ENCODE data around the gene KCNK1.

KCNK1 gene

GRCh38 chr1:233689017-233689747 lies 75.3 kb downstream of the KCNK1 start:
- no peak for TF ChIP-seq POLR2AphosphoS5 (IDR thresholded peaks at IDR 0.05; ENCODE audit: low read depth)
- no peak for TF ChIP-seq SPI1 (IDR thresholded peaks at IDR 0.05; ENCODE audit: borderline replicate concordance, low read depth)
- no peak for TF ChIP-seq REST (IDR thresholded peaks at IDR 0.05; ENCODE audit: insufficient replicate concordance, low read depth)
- no peak for TF ChIP-seq GABPA (IDR thresholded peaks at IDR 0.05; ENCODE audit: low read depth)
- TF ChIP-seq CTCF (IDR thresholded peaks at IDR 0.05; ENCODE audit: insufficient read depth, low read length): no peak
- no peaks in the 10 kb centered on the region for H3K27me3 ChIP-seq (ENCODE audit: insufficient read depth, poor library complexity, severe bottlenecking)
- no peak for DNase-seq (ENCODE audit: low read depth in 1 of 2, low spot score in 1 of 2)
- no peak overlapping the region for H3K27ac ChIP-seq (replicated peaks)
- H3K4me3 ChIP-seq (replicated peaks; ENCODE audit: insufficient read depth, low read length): no peak overlapping the region

DNA sequence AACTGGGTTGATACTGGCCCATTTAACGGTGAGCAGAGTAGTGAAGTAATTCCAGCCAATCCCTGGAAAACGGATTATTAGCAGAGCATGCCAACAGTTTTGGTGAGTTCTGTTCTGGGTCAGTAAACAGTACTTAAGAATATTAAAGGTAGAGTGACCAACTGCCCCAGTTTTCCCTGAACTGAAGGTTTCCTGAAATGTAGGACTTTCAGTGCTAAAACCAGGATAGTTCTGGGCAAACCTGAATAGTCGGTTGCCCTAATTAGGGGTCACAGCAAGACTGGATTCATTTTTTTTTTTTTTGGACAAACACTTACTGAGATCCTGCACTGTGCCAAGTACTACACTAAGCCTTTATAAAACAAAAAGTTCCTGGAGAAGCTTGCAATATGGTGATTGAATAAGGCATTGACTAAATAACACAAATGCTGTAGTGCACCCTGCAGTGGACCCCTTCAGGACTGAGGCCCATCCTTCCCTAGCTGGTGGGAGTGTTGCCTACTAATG lies 75.9 kb downstream of the KCNK1 start:
- no peak overlapping the region for H3K4me3 ChIP-seq (replicated peaks; ENCODE audit: insufficient read depth, low read length)
- H3K27ac ChIP-seq (replicated peaks): no peak overlapping the region
- no peak for DNase-seq (ENCODE audit: low read depth in 1 of 2, low spot score in 1 of 2)
- TF ChIP-seq GABPA (IDR thresholded peaks at IDR 0.05; ENCODE audit: low read depth): no peak
- TF ChIP-seq SPI1 (IDR thresholded peaks at IDR 0.05; ENCODE audit: borderline replicate concordance, low read depth): no peak
- no peak for TF ChIP-seq POLR2AphosphoS5 (IDR thresholded peaks at IDR 0.05; ENCODE audit: low read depth)
- no peak for TF ChIP-seq CTCF (IDR thresholded peaks at IDR 0.05; ENCODE audit: insufficient read depth, low read length)
- no peak for TF ChIP-seq REST (IDR thresholded peaks at IDR 0.05; ENCODE audit: insufficient replicate concordance, low read depth)
- no peaks in the 10 kb centered on the region for H3K27me3 ChIP-seq (ENCODE audit: insufficient read depth, poor library complexity, severe bottlenecking)

DNA sequence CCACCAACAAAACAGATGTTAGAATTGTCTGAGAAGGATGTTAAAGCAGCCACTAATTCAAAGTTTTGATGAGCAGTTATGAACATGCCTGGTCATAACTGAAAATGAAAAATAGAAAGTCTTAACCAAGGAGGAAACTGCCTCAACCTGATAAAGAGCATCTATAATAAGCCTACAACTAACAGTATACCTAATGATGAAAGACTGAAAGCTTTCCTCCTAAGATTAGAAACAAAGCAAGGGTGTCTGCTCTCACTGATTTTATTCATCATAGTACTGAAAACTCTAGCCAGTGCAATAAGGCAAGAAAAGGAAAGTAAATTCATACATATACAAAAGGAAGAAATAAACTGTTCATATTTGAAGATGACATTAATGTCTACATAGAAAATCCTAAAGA lies 82.0 kb downstream of the KCNK1 start:
- Histone ChIP-seq H3K27ac (replicated peaks) (no peak overlapping the region), H3K27me3 (ENCODE audit: insufficient read depth, poor library complexity, severe bottlenecking) (peaks cover 6% of the 10 kb centered on the region), H3K4me3 (replicated peaks; ENCODE audit: insufficient read depth, low read length) (no peak overlapping the region)
- TF ChIP-seq CTCF (IDR thresholded peaks at IDR 0.05; ENCODE audit: insufficient read depth, low read length): no peak
- DNase-seq (ENCODE audit: low read depth in 1 of 2, low spot score in 1 of 2): no peak

DNA sequence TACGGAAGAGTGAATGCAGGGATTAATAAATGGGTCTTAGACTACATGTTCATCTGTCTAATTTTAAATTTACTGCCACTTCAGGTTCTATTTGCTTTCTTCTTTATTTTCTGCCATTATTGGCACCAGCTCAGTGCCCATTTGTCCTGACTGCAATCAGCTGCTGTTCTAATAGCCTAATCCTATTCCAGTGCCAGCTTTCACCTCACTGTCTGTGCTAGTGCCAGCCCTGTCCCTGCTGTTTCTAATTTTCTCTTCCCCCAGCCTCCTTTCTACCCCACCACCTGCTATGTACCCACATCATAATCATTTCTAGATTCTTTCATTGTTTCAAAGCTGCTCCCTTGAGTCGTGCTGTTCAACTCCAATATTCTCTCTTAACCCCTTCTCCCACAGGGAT lies 86.4 kb downstream of the KCNK1 start:
- no peak for DNase-seq (ENCODE audit: low read depth in 1 of 2, low spot score in 1 of 2)
- TF ChIP-seq REST (IDR thresholded peaks at IDR 0.05; ENCODE audit: insufficient replicate concordance, low read depth): no peak
- no peak for TF ChIP-seq CTCF (IDR thresholded peaks at IDR 0.05; ENCODE audit: insufficient read depth, low read length)
- TF ChIP-seq POLR2AphosphoS5 (IDR thresholded peaks at IDR 0.05; ENCODE audit: low read depth): no peak
- no peak for TF ChIP-seq GABPA (IDR thresholded peaks at IDR 0.05; ENCODE audit: low read depth)
- TF ChIP-seq SPI1 (IDR thresholded peaks at IDR 0.05; ENCODE audit: borderline replicate concordance, low read depth): no peak
- Histone ChIP-seq H3K4me3 (replicated peaks; ENCODE audit: insufficient read depth, low read length) (no peak overlapping the region), H3K27me3 (ENCODE audit: insufficient read depth, poor library complexity, severe bottlenecking) (peaks cover 9% of the 10 kb centered on the region), H3K27ac (replicated peaks) (no peak overlapping the region)

Measured in HL-60 (cell line).